PC-9 (cell line): Measurements from ENCODE around the gene TMEM179B. TPM values are rescaled to one million over a fixed set of nuclear protein-coding genes. Genes with fewer than 3 reads are reported as not detected.

Experiments
- BruUV-seq: library from RNA; stranded (reverse); fragments of 400-500 nt; replicated peaks from 2 replicates; lab custom pipeline; 2021; lab: Mats Ljungman, UMichigan
- CTCF ChIA-PET: fragments of 300-600 bp; sonication (Branson Sonifier 250); formaldehyde crosslinking; loops from one replicate; lab custom pipeline; 2022; ENCODE audit warnings: antibody characterized with exemption; lab: Charles Lee
- POLR2A ChIA-PET: fragments of 300-600 bp; sonication (Branson Sonifier 250); formaldehyde crosslinking; loops from one replicate; lab custom pipeline; 2022; ENCODE audit warnings: antibody characterized with exemption; ENCODE audit not compliant: unreplicated experiment; lab: Charles Lee
- DNase-seq, 2 experiments: peaks; one replicate each; pipeline versions ENCODE4 v3.0.0 to v3.0.0-alpha.2; 2015 to 2022; ENCODE audit warnings: mixed read lengths in 1 of 2
- H2AFZ ChIP-seq: fragments of 200-600 bp; sonication (generic); 2 replicates; pipeline ENCODE4 v1.8.1; 2017; ENCODE audit warnings: antibody characterized with exemption
- H3F3A ChIP-seq: fragments of 200-600 bp; sonication (generic); 2 replicates; pipeline ENCODE4 v1.8.1; 2017; ENCODE audit warnings: antibody characterized with exemption, mild to moderate bottlenecking, low read depth; ENCODE audit not compliant: insufficient read depth
- H3K27ac ChIP-seq: fragments of 200-600 bp; sonication (generic); 2 replicates; pipeline ENCODE4 v1.6.1; 2016; ENCODE audit warnings: mixed run types
- H3K27me3 ChIP-seq: fragments of 200-600 bp; sonication (generic); 2 replicates; pipeline ENCODE4 v1.6.1; 2016; ENCODE audit warnings: low read depth, mixed run types; ENCODE audit not compliant: insufficient read depth
- H3K36me3 ChIP-seq: fragments of 200-600 bp; sonication (generic); 2 replicates; pipeline ENCODE4 v1.6.1; 2016; ENCODE audit warnings: low read depth, mixed run types
- H3K4me1 ChIP-seq: fragments of 200-600 bp; sonication (generic); replicated peaks from 2 replicates; pipeline ENCODE4 v1.6.1; 2016; ENCODE audit warnings: mixed run types; ENCODE audit not compliant: insufficient read depth
- H3K4me2 ChIP-seq: fragments of 200-600 bp; sonication (generic); 2 replicates; pipeline ENCODE4 v1.6.1; 2017; ENCODE audit warnings: mixed run types
- H3K4me3 ChIP-seq: fragments of 200-600 bp; sonication (generic); 2 replicates; pipeline ENCODE4 v1.6.1; 2016; ENCODE audit warnings: mixed run types
- H3K79me2 ChIP-seq: fragments of 200-600 bp; sonication (generic); 2 replicates; pipeline ENCODE4 v1.6.1; 2017; ENCODE audit warnings: low read depth, mixed run types
- H3K9me2 ChIP-seq: fragments of 200-600 bp; sonication (generic); 2 replicates; pipeline ENCODE4 v1.8.1; 2017; ENCODE audit warnings: mild to moderate bottlenecking; ENCODE audit not compliant: insufficient read depth
- H3K9me3 ChIP-seq: fragments of 200-600 bp; sonication (generic); 2 replicates; pipeline ENCODE4 v1.8.1; 2016; ENCODE audit warnings: low read depth; ENCODE audit not compliant: insufficient read depth
- H4K20me1 ChIP-seq: fragments of 200-600 bp; sonication (generic); 2 replicates; pipeline ENCODE4 v1.8.1; 2017; ENCODE audit not compliant: insufficient read depth
- CTCF ChIP-seq: fragments of 200-600 bp; sonication (generic); conservative IDR thresholded peaks from 2 replicates; pipeline ENCODE4 v1.6.1; 2017; ENCODE audit warnings: mixed run types, antibody characterized with exemption, mild to moderate bottlenecking, moderate library complexity
- EZH2 ChIP-seq: fragments of 200-600 bp; sonication (generic); IDR thresholded peaks from 2 replicates; pipeline ENCODE4 v1.8.0; 2017; ENCODE audit warnings: antibody characterized with exemption, low read depth
- intact Hi-C: fragments of 100-400 bp; cut with micrococcal nuclease; formaldehyde crosslinking; loops from one replicate; pipeline ENCODE4 v1.10.0; 2022; ENCODE audit not compliant: unreplicated experiment
- total RNA-seq: library from RNA; stranded (reverse); gene quantifications from 2 replicates; pipeline ENCODE4 v1.2.3, GENCODE V29; 2021

Gene TMEM179B
- total RNA-seq, 1 experiment from 2014 or later: 45.5 TPM

- H3K9me3 ChIP-seq: no peaks in the 10 kb centered on the region
- no peaks in the 10 kb centered on the region for H4K20me1 ChIP-seq
- H3K27ac ChIP-seq: no peak overlapping the region
- H3K36me3 ChIP-seq: no peaks in the 10 kb centered on the region
- peaks cover 17% of the 10 kb centered on the region for H3K4me1 ChIP-seq
- intact Hi-C loops: no loop called here
- BruUV-seq: no TSS peak
- CTCF ChIA-PET: no interaction called here
- no peaks in the 10 kb centered on the region for H3K27me3 ChIP-seq
- H3F3A ChIP-seq: peaks cover 43% of the 10 kb centered on the region
- POLR2A ChIA-PET: interaction anchor here (0.7 kb wide), 1 partner anchor 26 kb away, joined by 3 read pairs; no protein-coding TSS in a partner anchor
- H3K4me3 ChIP-seq: no peak overlapping the region
- peak overlapping the region; percentile 83; the same call in 1 of the 2 replicates for H3K4me2 ChIP-seq
- H2AFZ ChIP-seq: no peak overlapping the region
- no peaks in the 10 kb centered on the region for H3K9me2 ChIP-seq
- DNase-seq: no peak
- peaks cover 17% of the 10 kb centered on the region for H3K79me2 ChIP-seq
- no peak for TF ChIP-seq CTCF
- TF ChIP-seq EZH2: no peak
Measured at GRCh38 chr11:62752177-62752785, 34.9 kb upstream of the TMEM179B start.

- intact Hi-C loops: no loop called here
- CTCF ChIA-PET: interaction anchor here (0.8 to 1.5 kb wide), 9 partner anchors 18 to 1551 kb away, joined by 3 to 9 read pairs (median 4); partner anchors contain the start of genes HNRNPUL2, MTA2, SLC3A2 and TAF6L
- no peaks in the 10 kb centered on the region for H4K20me1 ChIP-seq
Measured at GRCh38 chr11:62752994-62753735, 34.0 kb upstream of the TMEM179B start.

More at GRCh38 chr11:62752994-62753735, 34.0 kb upstream of the TMEM179B start:
- TF ChIP-seq EZH2: no peak
- TF ChIP-seq CTCF: no peak
- Histone ChIP-seq H3K79me2 (peaks cover 17% of the 10 kb centered on the region), H3K27ac (0 out of 2 replicates have a peak overlapping the region, but pooled peaks have one; percentile 11), H3K9me2 (no peaks in the 10 kb centered on the region), H3K4me2 (peak overlapping the region; percentile 83), H3K9me3 (no peaks in the 10 kb centered on the region), H3F3A (peaks cover 35% of the 10 kb centered on the region), H3K36me3 (no peaks in the 10 kb centered on the region), H3K4me3 (peak overlapping the region; percentile 63), H2AFZ (peak overlapping the region; percentile 84; the same call in 1 of the 2 replicates), H3K4me1 (peaks cover 17% of the 10 kb centered on the region), H3K27me3 (no peaks in the 10 kb centered on the region)
- DNase-seq: no peak
- TSS peak; percentile 64 for BruUV-seq
- POLR2A ChIA-PET: interaction anchor here (0.6 to 1.6 kb wide), 20 partner anchors 8 to 1239 kb away, joined by 3 to 50 read pairs (median 5); partner anchors contain the start of genes C11orf98, CSKMT, HNRNPUL2 and INTS5
